Measurements from ENCODE around the gene DENND6B.

- no peak for TF ChIP-seq CTCF (IDR thresholded peaks at IDR 0.05; ENCODE audit: low read length)
- TF ChIP-seq EZH2 (IDR thresholded peaks at IDR 0.05; ENCODE audit: borderline replicate concordance, low read length): no peak
Measured at GRCh38 chr22:50292643-50293440, 34.0 kb downstream of the DENND6B start.
